ENCODE measurements around the gene CRYGB.
"Not testable (repeated sequence)": the region's sequence is repeated elsewhere in the genome, so short reads cannot be mapped to it uniquely, and the experiment has no call there.

The CRYGB gene

DNA sequence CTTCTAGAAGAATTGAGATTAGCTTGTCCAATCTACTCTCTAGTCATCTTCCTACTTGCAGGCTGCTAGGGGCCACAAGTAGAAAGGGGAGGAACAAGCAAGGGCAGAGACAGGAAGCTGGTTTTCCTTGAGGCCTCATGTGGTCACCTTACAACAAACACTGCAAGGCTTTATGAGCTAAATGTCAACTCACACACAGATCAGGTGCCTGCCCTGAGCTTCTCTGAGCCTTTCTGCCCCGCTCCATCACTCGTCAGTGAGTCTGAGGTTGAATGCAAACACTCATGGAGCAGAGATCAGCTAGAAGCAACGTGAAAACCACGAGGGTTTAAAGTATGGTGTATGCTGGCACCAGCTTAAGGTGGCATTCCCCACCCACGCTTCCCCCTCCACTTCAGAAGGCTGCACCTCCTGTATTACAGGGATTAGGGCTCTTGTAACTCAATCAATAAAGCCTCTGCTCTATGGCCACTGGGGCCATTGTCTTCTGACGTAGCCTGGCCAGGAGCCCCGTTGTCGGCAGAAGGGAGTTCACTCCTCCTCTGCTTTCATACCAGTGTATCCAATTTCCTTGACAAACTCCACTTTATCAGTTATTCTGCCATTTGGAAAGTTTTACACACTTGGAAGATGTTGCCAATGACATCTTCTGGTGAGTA, 10.9 kb downstream of the CRYGB start:
- no peaks in the 10 kb centered on the region for H3K27me3 ChIP-seq (ENCODE audit: control insufficient read depth in 1 of 2, insufficient read depth in 2 of 2, low read length in 2 of 2)
- H3K4me1 ChIP-seq (ENCODE audit: control insufficient read depth, insufficient read depth, low read length) = no peaks in the 10 kb centered on the region
- no peak overlapping the region for H3K27ac ChIP-seq (ENCODE audit: low read length)
- no peak overlapping the region for H3K9ac ChIP-seq (ENCODE audit: low read length in 2 of 2)
- no peak overlapping the region for H3K4me3 ChIP-seq (ENCODE audit: low read length in 2 of 2)
- no peaks in the 10 kb centered on the region for H3K9me3 ChIP-seq (ENCODE audit: control insufficient read depth in 2 of 2, low read length in 2 of 2)
- H3K36me3 ChIP-seq (ENCODE audit: control insufficient read depth in 2 of 2, insufficient read depth in 2 of 2, low read length in 2 of 2) = no peaks in the 10 kb centered on the region

GRCh38 chr2:208130712-208131110, 15.2 kb downstream of the CRYGB start:
- no peaks in the 10 kb centered on the region for H3K36me3 ChIP-seq (ENCODE audit: control insufficient read depth in 2 of 2, insufficient read depth in 2 of 2, low read length in 2 of 2)
- H3K27me3 ChIP-seq (ENCODE audit: control insufficient read depth in 1 of 2, insufficient read depth in 2 of 2, low read length in 2 of 2) = peaks cover 2% of the 10 kb centered on the region in 2 donors
- no peak overlapping the region for H3K4me3 ChIP-seq (ENCODE audit: low read length in 2 of 2)
- no peak overlapping the region for H3K9ac ChIP-seq (ENCODE audit: low read length in 2 of 2)
- H3K4me1 ChIP-seq (ENCODE audit: control insufficient read depth, insufficient read depth, low read length) = no peaks in the 10 kb centered on the region
- H3K27ac ChIP-seq (ENCODE audit: low read length) = no peak overlapping the region
- no peaks in the 10 kb centered on the region for H3K9me3 ChIP-seq (ENCODE audit: control insufficient read depth in 2 of 2, low read length in 2 of 2)

DNA sequence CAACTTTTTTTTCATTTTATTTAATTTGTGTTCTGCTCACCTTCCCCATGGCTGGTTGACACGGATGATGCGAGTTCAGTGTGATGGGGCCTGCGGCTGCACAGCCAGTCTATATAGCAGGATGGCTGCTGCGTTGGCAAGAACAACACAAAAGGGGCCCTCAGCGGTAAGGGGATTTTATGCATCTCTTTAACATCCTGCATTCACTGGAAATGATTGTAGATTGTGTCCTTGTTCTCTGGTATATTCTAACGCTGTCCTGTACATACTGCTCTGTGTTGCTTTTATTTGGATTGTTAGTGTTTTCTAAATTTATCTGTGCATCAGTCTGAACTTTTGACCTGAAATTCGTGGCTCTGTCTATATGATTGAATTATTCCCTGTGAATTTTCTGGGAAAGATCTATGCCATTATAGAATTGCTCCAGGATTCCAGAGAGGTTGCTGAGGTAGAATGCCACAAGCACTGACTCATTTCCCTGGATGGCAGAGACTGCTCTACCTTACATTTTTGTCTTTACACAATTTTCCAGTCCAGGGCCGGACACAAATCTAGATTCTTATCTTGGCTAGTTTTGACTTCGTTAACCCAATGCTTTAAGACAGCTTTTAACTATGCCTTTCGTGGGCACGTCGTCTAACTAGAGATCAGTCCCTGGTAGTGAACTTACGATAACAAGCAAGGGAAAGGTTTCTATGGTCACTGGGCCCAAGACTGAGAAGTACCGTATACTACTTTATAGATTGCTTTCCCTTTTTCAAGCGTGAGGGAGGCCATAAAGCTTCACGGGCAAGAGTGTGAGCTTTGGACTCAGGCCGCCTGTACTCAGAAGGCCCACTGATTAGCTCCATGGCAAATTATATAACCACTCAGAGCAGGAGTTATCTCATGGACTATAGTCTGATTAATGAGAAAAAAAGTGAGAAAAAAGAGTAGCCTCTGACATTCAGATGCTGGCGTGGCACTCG, 15.9 kb downstream of the CRYGB start, which contains the start of gene CRYGC:
Gene CRYGC, minus strand, starts transcription at position 85 of the 968 bp plus-strand sequence. Its CDS starts 36 bp downstream, at position 49.
- no peak within 1 kb of the TSS for H3K27ac ChIP-seq (ENCODE audit: low read length)
- H3K9me3 ChIP-seq (ENCODE audit: control insufficient read depth in 2 of 2, low read length in 2 of 2) = no peaks in the 10 kb centered on the region
- H3K9ac ChIP-seq (ENCODE audit: low read length in 2 of 2) = no peak within 1 kb of the TSS
- H3K36me3 ChIP-seq (ENCODE audit: control insufficient read depth in 2 of 2, insufficient read depth in 2 of 2, low read length in 2 of 2) = no peaks in the 10 kb centered on the region
- H3K27me3 ChIP-seq (ENCODE audit: control insufficient read depth in 1 of 2, insufficient read depth in 2 of 2, low read length in 2 of 2) = peaks cover 2 to 6% of the 10 kb centered on the region in 2 donors
- no peak within 1 kb of the TSS for H3K4me3 ChIP-seq (ENCODE audit: low read length in 2 of 2)
- H3K4me1 ChIP-seq (ENCODE audit: control insufficient read depth, insufficient read depth, low read length) = no peaks in the 10 kb centered on the region

DNA sequence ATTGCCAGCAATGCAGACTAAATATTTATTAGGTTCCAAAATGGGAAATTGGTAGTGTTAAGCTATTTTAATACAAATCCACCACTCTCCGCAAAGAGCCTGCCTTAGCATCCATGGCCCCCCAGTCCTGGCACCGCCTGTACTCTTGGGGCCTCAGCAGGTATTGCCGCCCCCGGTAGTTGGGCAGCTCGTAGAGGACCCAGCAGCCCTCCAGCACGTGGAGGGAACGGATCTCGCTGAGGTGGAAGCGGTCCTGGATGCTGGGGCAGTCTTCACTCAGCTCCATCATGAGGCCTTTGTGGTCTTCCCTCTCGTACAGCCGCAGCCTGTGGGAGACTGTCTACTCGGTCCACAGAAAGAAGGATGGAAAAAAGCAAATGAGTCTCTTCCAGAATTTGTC, 17.8 kb downstream of the CRYGB start:
- Histone ChIP-seq H3K9ac (ENCODE audit: low read length in 2 of 2) (no peak overlapping the region), H3K27me3 (ENCODE audit: control insufficient read depth in 1 of 2, insufficient read depth in 2 of 2, low read length in 2 of 2) (peaks cover 2 to 16% of the 10 kb centered on the region in 2 donors), H3K4me3 (ENCODE audit: low read length in 2 of 2) (no peak overlapping the region), H3K36me3 (ENCODE audit: control insufficient read depth in 2 of 2, insufficient read depth in 2 of 2, low read length in 2 of 2) (no peaks in the 10 kb centered on the region), H3K4me1 (ENCODE audit: control insufficient read depth, insufficient read depth, low read length) (peaks cover 5% of the 10 kb centered on the region), H3K9me3 (ENCODE audit: control insufficient read depth in 2 of 2, low read length in 2 of 2) (no peaks in the 10 kb centered on the region), H3K27ac (ENCODE audit: low read length) (no peak overlapping the region)

DNA sequence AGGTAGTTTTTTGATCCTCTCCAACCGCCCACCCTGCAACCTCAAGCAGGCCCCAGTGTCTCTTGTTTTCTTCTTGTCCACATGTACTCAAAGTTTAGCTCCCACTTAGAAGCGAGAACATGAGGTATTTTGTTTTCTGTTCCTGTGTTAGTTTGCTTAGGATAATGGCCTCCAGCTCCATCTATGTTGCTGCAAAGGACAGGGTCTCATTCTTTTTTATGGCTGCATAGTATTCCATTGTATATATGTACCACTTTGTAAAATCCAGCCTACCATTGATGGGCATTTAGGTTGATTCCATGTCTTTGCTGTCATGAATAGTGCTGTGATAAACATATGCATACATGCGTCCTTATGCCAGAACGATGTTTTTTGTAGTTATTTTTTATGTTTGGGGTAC, 18.9 kb downstream of the CRYGB start:
- H3K27ac ChIP-seq (ENCODE audit: low read length) = no peak overlapping the region
- no peak overlapping the region for H3K4me3 ChIP-seq (ENCODE audit: low read length in 2 of 2)
- H3K27me3 ChIP-seq (ENCODE audit: control insufficient read depth in 1 of 2, insufficient read depth in 2 of 2, low read length in 2 of 2) = peaks cover 2 to 16% of the 10 kb centered on the region in 2 donors
- H3K36me3 ChIP-seq (ENCODE audit: control insufficient read depth in 2 of 2, insufficient read depth in 2 of 2, low read length in 2 of 2) = no peaks in the 10 kb centered on the region
- H3K9me3 ChIP-seq (ENCODE audit: control insufficient read depth in 2 of 2, low read length in 2 of 2) = no peaks in the 10 kb centered on the region
- H3K9ac ChIP-seq (ENCODE audit: low read length in 2 of 2) = no peak overlapping the region
- peaks cover 5% of the 10 kb centered on the region for H3K4me1 ChIP-seq (ENCODE audit: control insufficient read depth, insufficient read depth, low read length)

DNA sequence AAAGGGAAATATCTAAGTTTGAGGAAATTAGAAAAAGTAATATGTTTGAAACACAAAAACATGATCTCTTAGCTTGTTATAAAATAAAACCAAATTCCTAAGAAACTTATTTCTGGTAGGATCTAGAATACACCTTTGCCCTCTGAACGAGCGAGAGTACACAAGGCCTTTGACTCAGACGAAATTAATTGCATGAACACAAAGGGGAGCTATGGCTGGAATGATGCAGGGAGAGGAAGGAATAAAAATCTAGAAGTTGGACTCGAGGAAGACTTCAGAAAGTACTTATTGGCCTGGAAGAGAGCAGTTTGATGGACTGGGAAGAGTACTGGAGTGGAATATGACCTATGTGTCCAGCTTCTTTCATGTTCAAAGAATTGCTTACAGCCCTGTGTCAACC, 20.7 kb downstream of the CRYGB start:
- Histone ChIP-seq H3K4me1 (ENCODE audit: control insufficient read depth, insufficient read depth, low read length) (peaks cover 5% of the 10 kb centered on the region), H3K9ac (ENCODE audit: low read length in 2 of 2) (no peak overlapping the region), H3K27ac (ENCODE audit: low read length) (no peak overlapping the region), H3K27me3 (ENCODE audit: control insufficient read depth in 1 of 2, insufficient read depth in 2 of 2, low read length in 2 of 2) (peaks cover 2 to 16% of the 10 kb centered on the region in 2 donors), H3K4me3 (ENCODE audit: low read length in 2 of 2) (no peak overlapping the region), H3K36me3 (ENCODE audit: control insufficient read depth in 2 of 2, insufficient read depth in 2 of 2, low read length in 2 of 2) (no peaks in the 10 kb centered on the region), H3K9me3 (ENCODE audit: control insufficient read depth in 2 of 2, low read length in 2 of 2) (no peaks in the 10 kb centered on the region)

DNA sequence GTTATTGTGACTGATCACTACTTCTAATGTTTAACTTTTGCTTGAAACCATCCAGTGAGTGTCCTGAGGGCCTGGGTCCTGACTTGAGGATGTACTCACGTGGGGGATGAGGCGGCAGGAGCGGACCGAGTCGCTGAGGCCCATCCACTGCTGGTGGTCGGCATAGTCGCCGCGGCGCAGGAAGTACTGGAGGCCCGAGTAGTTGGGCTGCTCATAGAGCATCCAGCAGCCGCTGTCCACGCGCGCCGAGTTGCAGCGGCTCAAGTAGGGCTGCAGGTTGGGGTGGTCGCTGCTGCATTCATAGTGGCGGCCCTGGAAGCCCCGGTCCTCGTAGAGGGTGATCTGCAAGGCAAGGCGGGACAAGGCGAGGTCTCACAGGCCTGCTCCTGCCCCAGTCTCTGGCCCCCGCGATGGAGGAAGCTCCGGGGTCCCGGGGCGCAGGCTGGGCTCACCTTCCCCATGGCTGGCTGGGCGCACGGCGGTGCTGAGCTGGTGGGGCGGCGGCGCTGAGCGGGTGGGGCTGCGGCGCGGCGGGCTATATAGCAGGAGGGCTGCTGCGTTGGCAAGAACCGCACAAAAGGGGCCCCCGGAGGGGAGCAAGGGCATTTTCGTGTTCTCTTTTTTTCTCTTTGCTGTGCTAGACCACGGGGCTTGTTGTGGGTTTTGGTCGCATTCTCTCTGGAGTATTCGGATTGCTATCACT, 21.8 kb downstream of the CRYGB start, which contains the start of gene CRYGD:
Gene CRYGD, minus strand, starts transcription at position 512 of the 703 bp plus-strand sequence. Its CDS starts 51 bp downstream, at position 461.
- not testable (repeated sequence) for H3K9ac ChIP-seq (ENCODE audit: low read length in 2 of 2); H3K36me3 ChIP-seq (ENCODE audit: control insufficient read depth in 2 of 2, insufficient read depth in 2 of 2, low read length in 2 of 2); H3K27ac ChIP-seq (ENCODE audit: low read length); H3K4me3 ChIP-seq (ENCODE audit: low read length in 2 of 2); H3K4me1 ChIP-seq (ENCODE audit: control insufficient read depth, insufficient read depth, low read length); H3K9me3 ChIP-seq (ENCODE audit: control insufficient read depth in 2 of 2, low read length in 2 of 2)
- H3K27me3 ChIP-seq (ENCODE audit: control insufficient read depth in 1 of 2, insufficient read depth in 2 of 2, low read length in 2 of 2) = peaks cover 2 to 16% of the 10 kb centered on the region in 2 donors

GRCh38 chr2:208122248-208122647, 23.7 kb downstream of the CRYGB start:
- no peak overlapping the region for H3K27ac ChIP-seq (ENCODE audit: low read length)
- H3K9me3 ChIP-seq (ENCODE audit: control insufficient read depth in 2 of 2, low read length in 2 of 2) = no peaks in the 10 kb centered on the region
- H3K9ac ChIP-seq (ENCODE audit: low read length in 2 of 2) = no peak overlapping the region
- no peak overlapping the region for H3K4me3 ChIP-seq (ENCODE audit: low read length in 2 of 2)
- H3K4me1 ChIP-seq (ENCODE audit: control insufficient read depth, insufficient read depth, low read length) = peaks cover 5% of the 10 kb centered on the region
- H3K36me3 ChIP-seq (ENCODE audit: control insufficient read depth in 2 of 2, insufficient read depth in 2 of 2, low read length in 2 of 2) = no peaks in the 10 kb centered on the region
- peaks cover 0 to 16% of the 10 kb centered on the region in 2 donors for H3K27me3 ChIP-seq (ENCODE audit: control insufficient read depth in 1 of 2, insufficient read depth in 2 of 2, low read length in 2 of 2)

- H3K4me3 ChIP-seq (ENCODE audit: low read length in 2 of 2) = no peak overlapping the region
- H3K9ac ChIP-seq (ENCODE audit: low read length in 2 of 2) = no peak overlapping the region
- no peaks in the 10 kb centered on the region for H3K36me3 ChIP-seq (ENCODE audit: control insufficient read depth in 2 of 2, insufficient read depth in 2 of 2, low read length in 2 of 2)
- no peaks in the 10 kb centered on the region for H3K27me3 ChIP-seq (ENCODE audit: control insufficient read depth in 1 of 2, insufficient read depth in 2 of 2, low read length in 2 of 2)
- no peaks in the 10 kb centered on the region for H3K4me1 ChIP-seq (ENCODE audit: control insufficient read depth, insufficient read depth, low read length)
- no peaks in the 10 kb centered on the region for H3K9me3 ChIP-seq (ENCODE audit: control insufficient read depth in 2 of 2, low read length in 2 of 2)
- H3K27ac ChIP-seq (ENCODE audit: low read length) = no peak overlapping the region
Observed at GRCh38 chr2:208118918-208119317, 27.0 kb downstream of the CRYGB start.

DNA sequence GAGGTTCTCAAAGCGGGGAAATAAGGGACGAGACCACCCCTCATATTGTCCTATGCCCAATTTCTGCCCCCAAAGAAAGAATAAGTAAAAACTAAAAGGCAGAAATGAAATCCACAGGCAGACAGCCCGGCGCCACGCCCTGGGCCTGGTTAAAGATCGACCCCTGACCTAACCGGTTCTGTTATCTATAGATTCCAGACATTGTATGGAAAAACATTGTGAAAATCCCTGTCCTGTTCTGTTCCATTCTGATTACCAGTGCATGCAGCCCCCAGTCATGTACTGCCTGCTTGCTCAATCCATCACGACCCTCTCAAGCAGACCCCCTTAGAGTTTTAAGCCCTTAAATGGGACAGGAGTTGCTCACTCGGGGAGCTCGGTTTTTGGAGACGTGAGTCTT, 28.6 kb downstream of the CRYGB start:
- not testable (repeated sequence) for H3K4me1 ChIP-seq (ENCODE audit: control insufficient read depth, insufficient read depth, low read length); H3K27ac ChIP-seq (ENCODE audit: low read length); H3K36me3 ChIP-seq (ENCODE audit: control insufficient read depth in 2 of 2, insufficient read depth in 2 of 2, low read length in 2 of 2); H3K27me3 ChIP-seq (ENCODE audit: control insufficient read depth in 1 of 2, insufficient read depth in 2 of 2, low read length in 2 of 2); H3K9ac ChIP-seq (ENCODE audit: low read length in 2 of 2); H3K4me3 ChIP-seq (ENCODE audit: low read length in 2 of 2); H3K9me3 ChIP-seq (ENCODE audit: control insufficient read depth in 2 of 2, low read length in 2 of 2)
